GM21529 (cell line): ENCODE measurements around the gene CYP4F8.
"Not testable (repeated sequence)": the region's sequence is repeated elsewhere in the genome, so short reads cannot be mapped to it uniquely, and the experiment has no call there.

Source experiments
- ATAC-seq: cut with Tn5 transposase; IDR thresholded peaks from one replicate; pipeline ENCODE4 v1.9.1; 2021; ENCODE audit not compliant: unreplicated experiment

The CYP4F8 gene

GRCh38 chr19:15642807-15643206 lies 27.8 kb downstream of the CYP4F8 start:
- no peak for ATAC-seq

- no peak for ATAC-seq
Observed at GRCh38 chr19:15643387-15643786, 28.4 kb downstream of the CYP4F8 start.

DNA sequence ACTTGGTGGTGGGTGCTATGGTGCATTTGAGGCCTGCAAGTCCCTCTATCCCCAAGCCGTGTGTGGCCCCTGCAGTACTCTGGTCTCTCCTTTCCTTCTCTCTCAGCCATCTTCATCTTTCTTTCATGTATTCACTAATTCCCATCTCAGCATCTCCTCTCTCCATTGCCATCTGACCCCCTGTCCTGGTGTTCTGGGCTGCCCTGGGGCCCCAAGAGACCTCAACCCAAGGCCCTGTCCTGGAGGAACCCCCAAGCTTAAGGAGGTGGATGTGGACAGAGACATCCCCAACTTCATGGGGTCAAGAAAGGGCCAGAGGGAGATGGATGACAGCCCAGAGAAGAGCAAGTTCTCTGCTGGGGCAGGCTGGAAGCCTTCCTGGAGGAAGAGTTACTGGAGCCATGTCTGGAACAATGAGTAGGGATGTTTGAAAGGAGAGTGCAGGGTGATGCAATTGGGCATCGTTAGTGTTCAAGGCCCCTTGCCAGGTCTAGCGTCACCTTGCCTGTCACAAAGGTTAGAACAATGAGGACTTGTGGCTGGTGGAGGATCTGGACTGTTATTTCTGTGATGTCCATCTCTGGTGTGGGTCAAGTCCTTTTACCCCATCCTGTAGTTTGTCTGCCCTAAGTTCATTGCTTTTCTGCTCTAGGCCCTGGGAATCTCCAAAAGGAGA lies 29.2 kb downstream of the CYP4F8 start:
- no peak for ATAC-seq

DNA sequence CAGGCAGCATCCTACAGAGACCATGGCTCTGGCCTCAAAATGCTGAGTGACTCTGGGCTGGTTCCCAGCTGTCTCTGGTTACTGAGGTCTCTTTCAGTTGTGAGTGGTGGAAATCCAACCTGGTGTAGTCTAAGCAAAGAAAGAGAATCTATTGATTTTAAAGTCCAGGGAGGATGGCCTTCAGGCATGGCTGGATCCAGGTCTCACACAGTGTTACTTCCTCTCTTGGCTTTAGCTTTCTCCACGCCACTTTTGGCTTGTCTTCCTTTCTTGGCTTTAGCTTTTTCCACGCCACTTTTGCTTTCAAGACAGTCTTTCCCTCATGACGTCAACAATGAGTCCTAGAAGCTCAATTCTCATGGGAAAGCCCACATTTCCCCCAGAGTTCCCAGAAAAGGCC lies 29.8 kb downstream of the CYP4F8 start:
- no peak for ATAC-seq

DNA sequence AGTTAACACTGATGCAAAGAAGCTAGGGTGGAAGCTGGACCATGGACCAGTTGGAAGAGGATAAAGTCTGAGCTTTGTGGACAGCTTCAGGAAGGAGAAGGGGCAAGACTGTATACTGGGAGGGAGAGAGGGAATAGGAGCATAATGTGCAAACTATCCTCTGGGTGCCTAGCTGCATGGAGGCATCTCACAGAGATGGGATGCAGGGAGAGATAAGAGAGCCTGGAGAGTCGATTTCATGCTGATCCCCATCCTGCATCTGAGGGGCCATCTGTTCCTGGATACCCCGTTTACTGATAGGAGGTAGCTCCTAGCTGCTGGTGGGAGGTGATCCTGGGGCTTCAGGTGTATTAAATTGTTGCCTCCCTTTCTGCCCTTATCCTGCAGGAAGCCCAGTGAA lies 34.5 kb downstream of the CYP4F8 start:
- ATAC-seq, result no peak

- not testable (repeated sequence) for ATAC-seq
Observed at GRCh38 chr19:15650123-15650522, 35.1 kb downstream of the CYP4F8 start.

- ATAC-seq, result no peak
Observed at GRCh38 chr19:15651791-15652190, 36.8 kb downstream of the CYP4F8 start.

DNA sequence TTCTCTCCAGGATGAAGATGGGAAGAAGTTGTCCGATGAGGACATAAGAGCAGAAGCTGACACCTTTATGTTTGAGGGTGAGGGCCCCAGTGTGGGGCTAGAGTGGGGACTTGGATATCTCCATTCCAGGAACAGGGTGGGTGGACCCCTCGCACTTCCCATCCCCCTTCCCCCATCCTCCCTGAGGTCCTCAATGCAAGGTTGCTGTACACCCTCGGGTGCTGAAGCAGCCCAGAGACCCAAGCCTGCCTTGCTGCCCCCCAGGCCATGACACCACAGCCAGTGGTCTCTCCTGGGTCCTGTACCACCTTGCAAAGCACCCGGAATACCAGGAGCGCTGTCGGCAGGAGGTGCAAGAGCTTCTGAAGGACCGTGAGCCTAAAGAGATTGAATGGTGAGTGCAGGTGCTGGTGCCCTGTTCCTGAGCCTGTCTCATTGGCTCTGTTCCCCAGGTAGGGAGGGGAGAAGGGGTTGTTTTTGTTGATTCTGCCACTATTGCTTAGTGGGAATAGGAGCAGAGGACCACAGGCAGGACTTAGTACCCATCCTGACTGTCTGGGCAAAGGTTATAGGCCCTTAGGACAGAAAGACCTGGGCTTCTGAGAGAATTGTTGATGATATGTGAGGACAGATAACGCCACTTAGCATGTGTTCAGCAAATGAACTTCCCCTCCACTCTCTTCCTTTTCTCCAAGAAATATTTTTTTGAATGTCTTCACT lies 37.7 kb downstream of the CYP4F8 start:
- no peak for ATAC-seq

DNA sequence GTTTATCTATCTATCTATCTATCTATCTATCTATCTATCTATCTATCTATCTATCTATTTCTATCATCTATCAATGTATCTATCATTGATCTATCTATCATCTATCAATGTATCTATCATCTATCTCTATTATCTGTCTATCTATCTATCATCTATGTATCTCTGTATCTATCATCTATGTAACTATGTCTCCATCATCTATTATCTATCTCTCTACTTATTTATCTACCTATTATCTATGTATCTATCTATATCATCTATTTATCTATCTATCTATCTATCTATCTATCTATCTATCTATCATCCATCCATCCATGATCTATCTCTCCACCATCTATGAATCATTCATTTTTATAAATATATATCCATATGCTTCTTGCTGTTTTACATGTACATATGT lies 41.4 kb downstream of the CYP4F8 start:
- no peak for ATAC-seq

DNA sequence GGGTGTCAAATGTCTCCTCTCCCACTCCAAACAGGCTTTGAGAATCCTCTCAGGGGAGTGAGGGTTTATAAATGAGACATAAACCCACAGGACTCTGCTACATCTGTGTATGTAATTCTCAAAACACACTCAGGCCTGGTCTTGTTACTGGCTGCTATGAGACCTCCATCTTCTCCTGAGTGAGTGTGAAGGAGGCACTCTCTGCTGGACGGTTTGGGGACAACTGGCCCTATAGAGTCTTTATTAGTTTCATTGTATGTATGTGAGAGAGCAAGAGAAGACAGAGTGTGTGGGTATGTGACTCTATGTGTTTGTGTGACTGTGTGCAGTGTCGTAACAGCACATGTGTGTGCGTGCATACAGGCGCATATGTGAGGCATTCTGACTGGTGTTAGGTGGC lies 48.2 kb downstream of the CYP4F8 start:
- no peak for ATAC-seq

GRCh38 chr19:15666186-15666585 lies 51.2 kb downstream of the CYP4F8 start:
- no peak for ATAC-seq

DNA sequence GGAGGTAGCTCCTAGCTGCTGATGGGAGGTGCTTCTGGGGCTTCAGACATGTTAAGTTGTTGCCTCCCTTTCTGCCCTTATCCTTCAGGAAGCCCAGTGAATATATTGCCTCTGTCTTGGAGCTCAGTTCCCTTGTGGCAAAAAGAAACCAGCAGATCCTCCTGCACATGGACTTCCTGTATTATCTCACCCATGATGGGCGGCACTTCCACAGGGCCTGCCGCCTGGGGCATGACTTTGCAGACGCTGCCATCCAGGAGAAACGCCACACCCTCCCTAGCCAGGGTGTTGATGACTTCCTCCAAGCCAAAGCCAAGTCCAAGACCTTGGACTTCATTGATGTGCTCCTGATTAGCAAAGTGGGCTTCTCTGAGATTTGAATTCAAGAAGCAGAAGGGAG lies 51.9 kb downstream of the CYP4F8 start:
- ATAC-seq, result no peak

- no peak for ATAC-seq
Observed at GRCh38 chr19:15669440-15669839, 54.4 kb downstream of the CYP4F8 start.

DNA sequence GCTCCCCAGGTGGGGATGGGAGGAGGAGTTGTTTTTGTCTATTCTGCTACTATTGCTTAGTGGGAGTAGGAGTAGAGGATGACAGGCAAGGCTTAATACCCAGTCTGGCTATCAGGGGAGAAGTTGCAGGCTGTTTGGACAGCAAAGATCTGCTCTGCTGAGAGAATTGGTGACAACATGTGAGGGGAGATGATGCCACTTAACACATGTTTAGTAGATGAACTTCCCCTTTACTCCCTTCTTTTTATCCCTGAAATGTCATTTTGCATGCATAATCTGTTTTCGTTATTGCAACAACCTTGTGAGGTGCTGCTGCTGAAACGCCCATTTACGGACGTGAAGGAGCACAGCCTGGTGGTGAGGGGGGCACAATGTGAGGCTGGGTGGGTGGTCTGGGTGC lies 54.9 kb downstream of the CYP4F8 start:
- no peak for ATAC-seq

GRCh38 chr19:15671237-15671821 lies 56.3 kb downstream of the CYP4F8 start:
- no peak for ATAC-seq

- no peak for ATAC-seq
Observed at GRCh38 chr19:15671891-15672579, 57.0 kb downstream of the CYP4F8 start.

DNA sequence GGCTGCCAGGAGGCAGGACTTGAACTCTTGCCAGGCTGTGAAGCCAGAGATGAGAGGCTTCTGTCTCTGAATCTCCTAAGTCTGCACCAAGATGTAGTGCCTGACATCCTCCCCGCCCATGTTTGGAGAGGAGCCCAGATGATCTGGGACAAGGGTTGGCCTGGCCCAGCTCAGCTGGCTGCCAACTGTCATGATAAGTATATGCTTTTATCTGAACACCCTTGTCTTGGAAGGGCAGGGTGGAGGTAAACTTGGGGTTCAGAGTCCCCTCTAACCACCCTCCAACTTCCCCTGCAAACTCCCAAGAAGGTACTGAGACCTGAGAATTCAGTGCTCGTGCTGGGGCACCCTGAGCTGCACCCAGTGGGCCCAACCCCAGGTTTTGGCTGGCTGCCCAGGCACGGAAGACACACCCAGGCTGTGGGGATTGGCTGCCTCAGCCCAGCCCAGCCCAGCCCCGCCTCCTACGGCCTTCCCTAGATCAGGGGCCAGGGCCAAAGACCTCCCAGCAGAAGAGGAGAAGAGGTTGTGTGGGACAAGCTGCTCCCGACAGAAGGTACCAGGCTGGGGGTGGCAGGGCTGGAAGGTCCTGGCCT lies 57.7 kb downstream of the CYP4F8 start, which contains the start of gene CYP4F12:
Gene CYP4F12 (plus strand): TSS at position 508 of the 596 bp plus-strand sequence. CDS start 443 bp downstream, outside the sequence.
- no peak for ATAC-seq

- ATAC-seq, result no peak
Observed at GRCh38 chr19:15673176-15673654, 58.2 kb downstream of the CYP4F8 start.

GRCh38 chr19:15675560-15675959 lies 60.5 kb downstream of the CYP4F8 start:
- ATAC-seq, result no peak

DNA sequence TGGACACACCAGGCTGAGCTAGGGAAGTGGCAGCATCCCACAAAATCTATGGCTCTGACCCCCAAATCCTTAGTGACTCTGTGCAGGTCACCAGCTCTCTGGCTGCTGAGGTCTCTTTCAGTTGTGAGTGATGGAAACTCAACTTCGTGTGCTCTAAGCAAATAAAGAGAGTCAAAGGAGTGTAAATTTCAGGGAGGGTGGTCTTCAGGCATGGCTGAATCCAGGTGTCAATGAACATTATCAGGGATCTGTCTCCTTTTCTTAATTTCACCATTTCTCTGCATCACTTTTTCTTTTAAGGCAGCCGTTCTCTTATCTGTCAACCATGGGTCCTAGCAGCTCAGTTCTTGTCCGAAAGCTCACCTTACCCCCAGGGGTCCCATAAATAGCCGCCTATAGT lies 64.1 kb downstream of the CYP4F8 start:
- ATAC-seq, result no peak

DNA sequence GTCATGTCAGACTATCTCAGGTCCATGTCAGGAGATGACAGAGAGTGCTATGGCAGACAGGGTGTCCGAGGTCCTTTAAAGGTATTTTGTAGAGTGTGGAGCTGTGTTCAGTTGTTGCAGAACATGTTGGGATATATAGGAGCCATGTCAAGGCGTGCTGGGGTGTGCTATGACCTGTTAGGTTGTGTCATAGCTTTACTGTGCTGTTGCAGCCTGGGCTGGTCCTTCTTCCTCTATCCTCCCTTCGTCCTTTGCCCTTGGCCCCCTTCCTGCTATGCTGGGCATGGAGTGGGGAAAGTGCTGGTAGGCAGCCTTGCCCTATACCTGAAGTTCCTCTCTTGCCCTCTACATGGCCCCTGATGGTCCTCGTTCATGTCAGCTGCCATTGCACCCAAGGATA lies 64.8 kb downstream of the CYP4F8 start:
- ATAC-seq, result not testable (repeated sequence)
